ENCODE results near the gene TFPT.
"Not testable (repeated sequence)": the region's sequence is repeated elsewhere in the genome, so short reads cannot be mapped to it uniquely, and the experiment has no call there.

TFPT gene

DNA sequence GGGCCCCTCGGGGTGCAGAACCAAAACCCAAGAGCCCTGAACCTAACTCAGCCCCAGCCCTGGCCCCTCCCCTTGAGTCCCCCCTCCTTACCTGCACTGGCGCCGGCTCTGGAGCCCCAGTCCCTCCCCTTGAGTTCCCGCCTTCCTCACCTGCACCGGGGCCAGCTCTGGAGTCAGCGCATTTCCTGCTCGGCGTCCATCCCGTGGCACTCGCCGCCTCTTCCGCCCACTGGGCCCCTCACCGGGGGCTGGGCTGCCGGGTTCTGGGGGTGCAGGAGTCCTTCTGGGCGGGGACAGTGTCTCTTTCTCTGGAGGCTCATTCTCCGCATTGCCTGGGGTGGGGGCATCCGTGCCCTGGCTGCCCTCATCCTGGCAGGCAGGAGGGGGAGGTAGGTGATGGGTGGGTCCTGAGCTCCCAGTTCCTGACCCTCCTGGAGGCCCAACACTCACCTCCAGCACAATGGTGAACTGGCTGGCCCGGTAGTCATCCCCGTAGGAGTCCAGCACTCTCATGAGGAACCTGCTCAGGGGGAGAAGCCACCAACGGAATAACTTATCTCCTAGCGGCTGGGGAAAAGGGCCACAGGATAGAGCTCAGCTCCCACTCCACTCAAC lies 7.5 kb downstream of the TFPT start:
- H3K9me3 Mint-ChIP-seq, result no peaks in the 10 kb centered on the region
- no peak overlapping the region for H3K27ac Mint-ChIP-seq
- H3K27me3 Mint-ChIP-seq, result no peaks in the 10 kb centered on the region
- peaks cover 18% of the 10 kb centered on the region for H3K4me1 Mint-ChIP-seq
- H3K4me3 Mint-ChIP-seq, result no peak overlapping the region
- peaks cover 9% of the 10 kb centered on the region for H3K36me3 Mint-ChIP-seq

DNA sequence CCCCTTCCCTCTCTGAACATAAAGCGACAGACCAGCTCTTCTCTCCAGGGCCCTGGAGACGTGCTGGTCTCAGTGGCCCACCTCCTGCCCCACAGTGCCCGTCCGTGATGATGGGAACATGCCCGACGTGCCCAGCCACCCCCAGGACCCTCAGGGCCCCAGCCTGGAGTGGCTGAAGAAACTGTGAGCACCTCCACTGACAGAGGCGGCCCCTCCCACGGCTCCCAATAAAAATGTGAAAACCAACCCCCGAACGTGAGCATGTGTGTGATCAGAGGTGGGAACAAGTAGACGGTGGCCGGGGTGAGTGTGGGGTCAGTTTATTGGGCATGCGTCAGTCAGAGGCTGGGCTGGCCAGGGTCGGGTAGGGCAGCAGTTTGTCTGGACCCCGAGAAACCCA lies 8.7 kb downstream of the TFPT start:
- H3K9me3 Mint-ChIP-seq, result no peaks in the 10 kb centered on the region
- no peak overlapping the region for H3K4me3 Mint-ChIP-seq
- H3K4me1 Mint-ChIP-seq, result peaks cover 23% of the 10 kb centered on the region
- no peak overlapping the region for H3K27ac Mint-ChIP-seq
- no peaks in the 10 kb centered on the region for H3K27me3 Mint-ChIP-seq
- H3K36me3 Mint-ChIP-seq, result peaks cover 9% of the 10 kb centered on the region

DNA sequence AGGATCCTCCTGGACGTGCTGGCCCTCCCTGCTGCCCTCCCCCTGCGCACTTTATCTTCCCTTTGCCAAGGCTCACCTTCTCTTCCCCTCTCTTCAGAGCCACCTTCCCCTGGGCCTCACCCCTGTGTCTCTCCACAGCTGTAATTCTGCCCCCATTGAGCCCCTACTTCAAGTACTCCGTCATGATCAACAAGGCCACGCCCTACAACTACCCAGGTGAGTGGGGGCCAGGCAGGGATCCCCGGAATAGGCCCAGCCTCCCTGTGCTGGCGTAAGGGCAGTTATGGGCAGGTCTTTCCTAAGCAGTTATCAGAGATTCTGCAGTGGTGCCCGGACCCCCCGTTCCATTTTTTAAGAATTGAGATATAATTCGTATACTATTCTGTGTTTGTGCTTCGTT lies 9.7 kb downstream of the TFPT start:
- Mint-ChIP-seq H3K27ac (peak overlapping the region; percentile 47), H3K4me1 (peaks cover 23% of the 10 kb centered on the region), H3K36me3 (peaks cover 8% of the 10 kb centered on the region), H3K9me3 (no peaks in the 10 kb centered on the region), H3K27me3 (no peaks in the 10 kb centered on the region), H3K4me3 (peak overlapping the region; percentile 42)

DNA sequence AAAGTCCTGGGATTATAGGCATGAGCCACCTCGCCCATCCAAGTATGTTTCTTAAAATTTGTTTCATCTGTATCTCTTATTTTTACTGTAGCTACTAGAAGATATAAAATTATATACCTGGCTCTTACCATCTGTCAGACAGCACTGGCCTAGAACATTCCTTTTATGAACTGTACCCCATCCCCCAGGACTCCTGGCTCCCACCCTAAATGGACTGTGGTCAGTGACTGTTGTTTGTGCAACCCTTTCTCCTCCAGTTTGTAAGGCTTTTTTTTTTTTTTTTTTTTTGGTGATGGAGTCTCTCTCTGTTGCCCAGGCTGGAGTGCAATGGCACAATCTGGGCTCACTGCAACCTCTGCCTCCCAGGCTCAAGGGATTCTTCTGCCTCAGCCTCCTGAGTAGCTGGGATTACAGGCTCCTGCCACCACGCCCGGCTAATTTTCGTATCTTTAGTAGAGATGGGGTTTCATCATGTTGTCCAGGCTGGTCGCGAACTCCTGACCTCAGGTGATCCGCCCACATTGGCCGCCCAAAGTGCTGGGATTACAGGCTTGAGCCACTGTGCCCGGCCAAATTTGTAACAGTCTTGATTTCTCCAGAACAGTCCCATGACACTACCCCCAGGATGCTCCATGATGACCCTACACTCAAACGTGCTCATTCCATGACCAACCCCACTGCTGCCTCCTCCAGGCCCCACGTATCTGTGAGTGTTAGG lies 10.3 kb downstream of the TFPT start:
- peaks cover 5% of the 10 kb centered on the region for H3K36me3 Mint-ChIP-seq
- H3K27me3 Mint-ChIP-seq, result no peaks in the 10 kb centered on the region
- peak overlapping the region; percentile 19 for H3K4me3 Mint-ChIP-seq
- H3K27ac Mint-ChIP-seq, result no peak overlapping the region
- peaks cover 23% of the 10 kb centered on the region for H3K4me1 Mint-ChIP-seq
- H3K9me3 Mint-ChIP-seq, result no peaks in the 10 kb centered on the region

DNA sequence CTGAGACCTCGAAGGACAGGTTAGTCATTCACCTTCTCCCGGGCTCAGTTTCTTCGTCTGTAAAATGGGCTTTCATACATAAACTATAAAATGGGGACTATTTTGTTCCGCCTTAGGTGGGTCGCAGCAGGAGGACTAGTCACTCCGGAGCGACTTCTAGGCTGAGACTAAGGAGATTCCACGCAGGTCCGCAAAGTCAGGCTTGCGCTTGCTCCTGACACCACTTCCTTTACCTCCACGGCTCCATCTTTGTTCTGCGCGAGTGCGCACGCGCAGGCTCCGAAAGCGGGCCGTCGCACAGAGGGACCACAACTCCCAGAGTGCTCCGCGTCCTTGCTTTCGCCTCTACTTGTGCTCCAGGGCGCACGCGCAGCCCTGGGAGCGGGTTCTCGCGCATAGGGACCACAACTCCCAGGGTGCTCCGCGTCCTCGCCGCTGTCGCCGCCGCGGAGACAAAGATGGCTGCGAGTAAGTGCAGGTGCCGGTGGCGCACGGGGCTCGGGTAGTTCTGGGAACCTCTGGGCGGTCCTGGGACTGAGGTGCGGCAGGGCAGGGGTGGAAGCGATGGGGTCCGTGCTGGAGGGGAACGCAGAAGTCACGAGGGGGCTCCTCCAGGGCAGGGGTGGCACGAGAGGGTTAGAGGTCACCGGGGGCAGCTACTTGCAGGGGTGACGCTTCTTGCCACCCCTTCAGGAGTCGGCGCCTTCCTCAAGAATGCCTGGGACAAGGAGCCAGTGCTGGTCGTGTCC lies 12.9 kb downstream of the TFPT start, which contains the start of gene NDUFA3:
TSS of gene NDUFA3 (plus strand) at position 435 of the 749 bp plus-strand sequence. CDS start at position 459, 24 bp downstream.
- Mint-ChIP-seq H3K36me3 (peaks cover 4% of the 10 kb centered on the region), H3K27me3 (no peaks in the 10 kb centered on the region), H3K27ac (peak within 1 kb of the TSS; percentile 91), H3K4me1 (peaks cover 23% of the 10 kb centered on the region), H3K4me3 (peak within 1 kb of the TSS; percentile 98), H3K9me3 (no peaks in the 10 kb centered on the region)

DNA sequence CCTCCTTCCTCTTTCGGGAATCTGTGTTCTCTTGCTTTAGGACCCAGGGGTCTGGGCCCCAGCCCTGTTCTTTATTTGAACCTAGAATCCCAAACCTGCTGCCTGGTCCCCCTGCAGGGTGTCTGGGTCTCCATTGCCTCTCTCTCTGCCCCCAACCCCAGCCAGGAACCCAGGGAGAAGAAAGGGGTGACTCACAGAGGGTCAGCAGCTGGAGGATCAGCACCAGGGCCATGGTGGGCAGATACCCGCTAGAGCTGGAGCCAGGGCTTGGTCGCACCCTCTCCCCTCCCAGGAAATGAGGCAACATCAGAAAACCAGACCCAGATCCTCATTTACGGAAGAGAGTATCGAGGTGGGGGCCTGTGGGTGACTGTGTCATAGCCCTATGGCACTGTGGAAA lies 14.9 kb downstream of the TFPT start, which contains the start of gene OSCAR:
TSS of gene OSCAR (minus strand) at position 243 of the 400 bp plus-strand sequence. CDS start at position 232, 11 bp downstream.
- H3K4me1 Mint-ChIP-seq, result peaks cover 23% of the 10 kb centered on the region
- H3K27ac Mint-ChIP-seq, result no peak within 1 kb of the TSS
- peak within 1 kb of the TSS; percentile 67 for H3K4me3 Mint-ChIP-seq
- no peaks in the 10 kb centered on the region for H3K36me3 Mint-ChIP-seq
- H3K9me3 Mint-ChIP-seq, result no peaks in the 10 kb centered on the region
- H3K27me3 Mint-ChIP-seq, result peaks cover 1% of the 10 kb centered on the region

DNA sequence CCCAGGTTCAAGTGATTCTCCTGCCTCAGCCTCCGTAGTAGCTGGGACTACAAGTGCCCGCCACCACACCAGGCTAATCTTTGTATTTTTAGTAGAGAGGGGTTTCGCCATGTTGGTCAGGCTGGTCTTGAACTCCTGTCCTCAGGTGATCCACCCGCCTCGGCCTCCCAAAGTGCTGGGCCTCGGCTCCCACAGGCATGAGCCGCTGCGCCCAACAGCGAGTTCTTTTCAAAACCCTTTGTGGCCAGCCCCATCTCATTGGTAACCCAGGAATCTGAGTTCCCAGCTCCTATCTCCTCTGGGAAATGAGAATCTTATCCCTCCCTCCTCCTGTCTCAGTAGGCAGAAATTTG lies 15.6 kb downstream of the TFPT start:
- H3K27ac Mint-ChIP-seq, H3K4me3 Mint-ChIP-seq, H3K27me3 Mint-ChIP-seq, H3K9me3 Mint-ChIP-seq, H3K36me3 Mint-ChIP-seq: not testable (repeated sequence)
- H3K4me1 Mint-ChIP-seq, result peaks cover 20% of the 10 kb centered on the region

DNA sequence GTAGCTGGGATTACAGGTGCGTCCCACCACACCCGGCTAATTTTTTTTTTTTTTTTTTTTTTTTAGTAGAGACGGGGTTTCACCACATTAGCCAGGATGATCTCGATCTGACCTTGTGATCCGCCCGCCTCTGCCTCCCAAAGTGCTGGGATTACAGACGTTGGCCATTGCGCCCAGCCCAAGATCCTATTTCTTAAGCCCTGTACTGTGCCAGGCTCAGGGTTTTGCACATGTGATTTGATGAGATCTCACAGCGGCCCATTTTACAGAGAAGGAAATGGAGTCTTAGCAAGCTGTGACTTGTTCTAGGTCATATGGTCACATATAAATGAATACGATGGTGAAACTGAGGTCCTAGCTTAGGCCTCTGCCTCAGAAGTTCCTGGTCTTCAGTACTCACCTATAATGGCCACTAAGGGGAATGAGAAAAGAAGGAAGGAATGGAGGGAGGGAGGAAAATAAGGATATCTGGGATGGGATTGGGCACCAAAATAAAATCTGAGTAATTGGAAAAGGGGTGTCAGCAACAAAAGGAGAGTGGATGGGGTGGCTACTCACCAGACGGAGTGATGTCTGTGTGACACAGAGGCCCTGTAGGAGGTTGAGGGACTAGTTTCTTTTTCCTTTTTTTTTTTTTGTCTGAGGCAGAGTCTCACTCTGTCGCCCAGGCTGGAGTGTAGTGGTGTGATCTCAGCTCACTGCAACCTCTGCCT lies 16.1 kb downstream of the TFPT start:
- Mint-ChIP-seq H3K9me3 (no peaks in the 10 kb centered on the region), H3K4me3 (no peak overlapping the region), H3K27me3 (peaks cover 3% of the 10 kb centered on the region), H3K27ac (no peak overlapping the region), H3K4me1 (peaks cover 21% of the 10 kb centered on the region), H3K36me3 (no peaks in the 10 kb centered on the region)

DNA sequence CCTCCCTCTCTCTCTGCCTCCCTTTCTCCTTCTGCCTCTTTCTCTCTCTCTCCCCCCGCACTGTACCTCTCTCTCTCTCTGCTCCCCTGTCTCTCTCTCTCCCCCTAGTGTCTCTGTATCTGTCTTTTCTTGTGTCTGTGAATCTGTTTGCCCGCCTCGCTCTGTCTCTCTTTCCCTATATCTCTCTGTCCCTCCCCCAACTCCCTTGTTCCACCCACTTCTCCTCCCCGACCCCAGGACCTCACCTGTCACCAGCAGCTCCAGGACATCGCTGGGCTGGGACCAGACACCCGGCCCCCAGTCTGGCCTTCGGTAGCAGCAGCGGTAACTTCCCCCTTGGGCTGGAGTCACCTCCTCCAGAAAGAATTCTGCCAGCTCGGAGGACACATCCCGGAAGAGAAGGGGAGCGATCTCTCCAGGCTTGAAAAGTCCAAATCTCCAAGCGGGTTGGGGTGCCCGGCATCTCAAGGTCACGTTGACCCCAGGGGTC lies 18.8 kb downstream of the TFPT start:
- H3K27me3 Mint-ChIP-seq, result peaks cover 8% of the 10 kb centered on the region
- peaks cover 14% of the 10 kb centered on the region for H3K4me1 Mint-ChIP-seq
- H3K9me3 Mint-ChIP-seq, result no peaks in the 10 kb centered on the region
- peak overlapping the region; percentile 60 for H3K4me3 Mint-ChIP-seq
- peak overlapping the region; percentile 48 for H3K27ac Mint-ChIP-seq
- H3K36me3 Mint-ChIP-seq, result no peaks in the 10 kb centered on the region

DNA sequence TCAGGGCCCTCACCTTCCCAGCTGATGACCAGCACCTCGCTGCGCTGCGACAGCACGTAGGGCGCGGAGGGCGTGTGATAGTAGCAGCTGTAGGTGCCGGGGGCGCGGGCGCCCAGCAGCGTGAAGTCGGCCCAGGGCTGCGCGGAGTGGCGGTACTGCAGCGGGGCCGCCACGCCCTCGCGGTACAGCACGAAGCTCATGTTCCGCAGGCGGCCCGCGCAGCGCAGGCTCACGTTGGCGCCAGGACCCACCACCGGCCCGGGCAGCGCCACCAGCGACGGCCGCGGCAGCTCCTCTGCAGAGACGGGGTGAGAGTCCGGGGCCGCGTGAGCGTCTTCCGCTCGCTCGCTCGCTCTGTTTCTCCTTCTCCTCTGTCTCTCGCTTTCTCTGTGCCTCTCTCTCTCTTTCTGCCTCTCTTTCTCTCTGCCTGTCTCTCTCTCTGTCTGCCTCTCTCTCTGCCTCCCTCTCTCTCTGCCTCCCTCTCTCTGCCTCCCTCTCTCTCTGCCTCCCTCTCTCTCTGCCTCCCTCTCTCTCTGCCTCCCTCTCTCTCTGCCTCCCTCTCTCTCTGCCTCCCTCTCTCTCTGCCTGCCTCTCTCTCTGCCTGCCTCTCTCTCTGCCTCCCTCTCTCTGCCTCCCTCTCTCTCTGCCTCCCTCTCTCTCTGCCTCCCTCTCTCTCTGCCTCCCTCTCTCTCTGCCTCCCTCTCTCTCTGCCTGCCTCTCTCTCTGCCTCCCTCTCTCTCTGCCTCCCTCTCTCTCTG lies 19.4 kb downstream of the TFPT start:
- peak overlapping the region; percentile 81 for H3K27ac Mint-ChIP-seq
- H3K9me3 Mint-ChIP-seq, H3K36me3 Mint-ChIP-seq, H3K27me3 Mint-ChIP-seq: not testable (repeated sequence)
- H3K4me3 Mint-ChIP-seq, result peak overlapping the region; percentile 80
- peaks cover 14% of the 10 kb centered on the region for H3K4me1 Mint-ChIP-seq

DNA sequence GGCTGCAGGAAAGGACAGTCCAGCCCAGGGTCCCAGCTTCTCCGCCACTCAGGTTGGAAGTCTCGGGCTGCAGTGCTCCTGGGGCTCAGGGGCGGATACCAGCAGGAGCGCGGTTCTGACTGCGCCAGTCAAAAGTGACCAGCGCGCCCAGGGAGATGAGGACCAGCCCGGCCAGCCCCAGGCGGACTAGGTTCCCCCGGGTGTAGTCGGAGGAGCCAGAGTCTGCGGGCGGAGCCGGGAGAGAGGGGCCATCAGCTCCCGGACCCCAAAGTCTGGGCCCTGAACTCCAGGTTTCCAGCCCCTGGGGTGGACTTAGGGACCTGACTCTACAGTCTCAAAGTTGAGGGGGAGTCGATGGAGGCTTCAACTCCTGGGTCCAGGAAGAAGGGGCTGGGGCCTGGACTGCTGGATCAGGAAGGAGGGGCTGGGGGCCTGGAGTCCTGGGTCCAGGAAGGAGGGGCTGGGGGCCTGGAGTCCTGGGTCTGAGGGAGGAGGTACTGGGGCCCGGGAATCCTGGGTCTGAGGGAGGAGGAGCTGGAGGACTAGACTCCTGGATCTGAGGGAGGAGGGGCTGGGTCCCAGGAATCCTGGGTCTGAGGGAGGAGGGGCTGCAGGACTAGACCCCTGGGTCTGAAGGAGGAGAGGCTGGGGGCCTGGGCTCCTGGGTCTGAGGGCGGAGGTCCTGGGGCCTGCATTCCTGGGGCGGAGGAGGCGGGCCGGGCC lies 20.2 kb downstream of the TFPT start:
- H3K27ac Mint-ChIP-seq, result no peak overlapping the region
- peaks cover 10% of the 10 kb centered on the region for H3K27me3 Mint-ChIP-seq
- peak overlapping the region; percentile 15 for H3K4me3 Mint-ChIP-seq
- no peaks in the 10 kb centered on the region for H3K36me3 Mint-ChIP-seq
- peaks cover 14% of the 10 kb centered on the region for H3K4me1 Mint-ChIP-seq
- H3K9me3 Mint-ChIP-seq, result no peaks in the 10 kb centered on the region

DNA sequence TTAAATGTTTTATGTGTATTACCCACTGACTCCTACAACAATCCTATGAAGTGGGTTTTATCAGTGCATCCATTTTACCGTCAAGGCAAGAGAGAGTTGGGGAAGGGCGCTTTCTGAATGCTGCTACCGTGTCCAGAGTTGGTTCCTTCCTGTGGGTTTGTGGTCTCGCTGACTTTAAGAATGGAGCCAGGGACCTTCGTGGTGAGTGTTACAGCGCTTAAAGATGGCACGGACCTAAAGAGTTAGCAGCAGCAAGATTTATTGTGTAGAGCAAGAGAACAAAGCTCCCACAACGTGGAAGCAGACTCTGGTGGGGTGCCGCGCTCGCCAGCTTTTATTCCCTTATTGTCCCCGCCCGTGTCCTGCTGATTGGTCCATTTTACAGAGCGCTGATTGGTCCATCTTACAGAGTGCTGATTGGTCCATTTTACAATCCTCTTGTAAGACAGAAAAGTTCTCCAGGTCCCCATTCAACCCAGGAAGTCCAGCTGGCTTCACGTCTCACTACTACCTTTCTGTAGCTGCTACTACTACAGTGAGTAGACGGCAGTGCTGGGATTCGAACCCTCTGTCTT lies 20.9 kb downstream of the TFPT start:
- H3K27ac Mint-ChIP-seq, result peak overlapping the region; percentile 14
- H3K27me3 Mint-ChIP-seq, result peaks cover 11% of the 10 kb centered on the region
- H3K36me3 Mint-ChIP-seq, result no peaks in the 10 kb centered on the region
- no peak overlapping the region for H3K4me3 Mint-ChIP-seq
- peaks cover 14% of the 10 kb centered on the region for H3K4me1 Mint-ChIP-seq
- H3K9me3 Mint-ChIP-seq, result no peaks in the 10 kb centered on the region

DNA sequence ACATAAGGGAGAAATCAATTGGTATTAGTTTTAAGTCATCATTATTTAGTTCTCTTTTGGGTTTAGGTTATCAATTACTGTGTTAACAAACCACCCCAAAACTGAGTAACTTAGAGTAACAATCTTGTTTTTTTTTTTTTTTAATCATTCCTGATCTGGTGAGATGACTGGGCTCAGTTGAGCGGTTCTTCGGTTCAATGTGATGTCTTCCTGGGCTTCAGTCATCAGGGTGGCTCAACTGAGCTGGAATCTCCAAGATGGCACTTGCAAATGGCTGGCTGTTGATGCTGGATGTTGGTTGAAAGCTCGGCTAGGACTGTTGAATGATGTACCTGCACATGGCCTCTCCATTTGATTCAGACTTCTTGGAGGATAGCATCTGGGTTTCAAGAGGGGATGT lies 31.0 kb downstream of the TFPT start:
- H3K27me3 Mint-ChIP-seq, result peaks cover 9% of the 10 kb centered on the region
- H3K36me3 Mint-ChIP-seq, result peaks cover 2% of the 10 kb centered on the region
- no peaks in the 10 kb centered on the region for H3K4me1 Mint-ChIP-seq
- H3K27ac Mint-ChIP-seq, result no peak overlapping the region
- H3K4me3 Mint-ChIP-seq, result no peak overlapping the region
- no peaks in the 10 kb centered on the region for H3K9me3 Mint-ChIP-seq

DNA sequence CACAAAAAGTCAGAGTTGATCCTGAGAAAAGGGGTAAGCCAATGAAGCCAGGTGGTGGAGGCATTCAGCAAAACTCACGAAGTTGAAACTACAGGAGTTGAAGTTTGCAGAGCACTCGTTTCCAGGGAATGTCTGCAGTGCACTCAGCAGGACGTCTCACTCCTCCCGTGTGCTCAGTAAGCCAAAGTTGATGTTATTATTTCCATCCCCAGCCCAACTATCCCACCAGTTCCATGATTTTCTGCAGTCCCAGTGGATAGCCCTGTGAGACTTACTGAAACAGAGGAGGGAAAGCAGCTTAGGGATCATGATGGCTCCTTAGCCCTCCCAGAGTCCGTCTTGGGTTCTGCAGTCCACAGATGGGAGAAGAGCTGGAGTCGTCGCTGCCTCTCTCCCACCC lies 34.4 kb downstream of the TFPT start, which contains the start of gene TARM1:
TSS of gene TARM1 (minus strand) at position 334 of the 400 bp plus-strand sequence. CDS start at position 309, 25 bp downstream.
- H3K4me3 Mint-ChIP-seq, result no peak within 1 kb of the TSS
- H3K4me1 Mint-ChIP-seq, result no peaks in the 10 kb centered on the region

More for the DNA sequence above, 34.4 kb downstream of the TFPT start, which contains the start of gene TARM1:
- Mint-ChIP-seq H3K36me3 (peaks cover 2% of the 10 kb centered on the region), H3K27me3 (peaks cover 7% of the 10 kb centered on the region), H3K9me3 (no peaks in the 10 kb centered on the region), H3K27ac (no peak within 1 kb of the TSS)
